AG04450 (cell line): ENCODE measurements around the gene LSP1. TPM values are rescaled to one million over a fixed set of nuclear protein-coding genes. Genes with fewer than 3 reads are reported as not detected.

Experiments used
- CTCF ChIA-PET: fragments of 300-600, 350-600 bp; formaldehyde crosslinking; extraction: SDS; loops from one replicate; lab custom pipeline; 2022; ENCODE audit warnings: antibody characterized with exemption, inconsistent platforms; lab: Charles Lee
- POLR2A ChIA-PET: fragments of 350-600 bp; formaldehyde crosslinking; extraction: SDS; loops from one replicate; lab custom pipeline; 2021; ENCODE audit warnings: antibody characterized with exemption, inconsistent platforms; lab: Yijun Ruan, JAX
- DNase-seq: peaks from one replicate; pipeline ENCODE4 v3.0.0-alpha.2; 2011; ENCODE audit warnings: low read depth, low spot score
- H3K27ac ChIP-seq: one replicate; pipeline ENCODE4 v1.5.1; 2012; ENCODE audit warnings: low read depth, low read length, control low read depth
- H3K27me3 ChIP-seq: one replicate; pipeline ENCODE4 v1.6.0; 2012; ENCODE audit warnings: low read length; ENCODE audit not compliant: control insufficient read depth, insufficient read depth
- H3K4me3 ChIP-seq: 2 replicates; pipeline ENCODE4 v1.5.1; 2011; ENCODE audit warnings: mild to moderate bottlenecking, low read depth, low read length, control low read depth
- H3K9me3 ChIP-seq: 2 replicates; pipeline ENCODE4 v1.5.1; 2012; ENCODE audit warnings: low read length; ENCODE audit not compliant: control insufficient read depth, insufficient read depth
- CTCF ChIP-seq: IDR thresholded peaks from 2 replicates; pipeline ENCODE4 v1.5.1; 2011; ENCODE audit warnings: low read depth, low read length, control low read depth, inconsistent platforms
- polyA plus RNA-seq: library from polyadenylated mRNA; depleted of rRNA; stranded (reverse); fragments of >200 nt; gene quantifications from 2 replicates; pipeline ENCODE4 v1.2.3, GENCODE V29; 2011

LSP1 gene
- polyA plus RNA-seq, 1 experiment = not detected

- Histone ChIP-seq H3K9me3 (no peaks in the 10 kb centered on the region; the same call in 1 of the 2 replicates), H3K27me3 (peaks cover 9% of the 10 kb centered on the region), H3K27ac (no peak overlapping the region), H3K4me3 (no peak overlapping the region)
- TF ChIP-seq CTCF = no peak
- ChIA-PET CTCF (no interaction called here), POLR2A (interaction anchor here (0.6 kb wide), 1 partner anchor 31 kb away, joined by 6 read pairs; no protein-coding TSS in a partner anchor)
- no peak for DNase-seq
Observed at GRCh38 chr11:1928470-1928890, 75.6 kb downstream of the LSP1 start.

DNA sequence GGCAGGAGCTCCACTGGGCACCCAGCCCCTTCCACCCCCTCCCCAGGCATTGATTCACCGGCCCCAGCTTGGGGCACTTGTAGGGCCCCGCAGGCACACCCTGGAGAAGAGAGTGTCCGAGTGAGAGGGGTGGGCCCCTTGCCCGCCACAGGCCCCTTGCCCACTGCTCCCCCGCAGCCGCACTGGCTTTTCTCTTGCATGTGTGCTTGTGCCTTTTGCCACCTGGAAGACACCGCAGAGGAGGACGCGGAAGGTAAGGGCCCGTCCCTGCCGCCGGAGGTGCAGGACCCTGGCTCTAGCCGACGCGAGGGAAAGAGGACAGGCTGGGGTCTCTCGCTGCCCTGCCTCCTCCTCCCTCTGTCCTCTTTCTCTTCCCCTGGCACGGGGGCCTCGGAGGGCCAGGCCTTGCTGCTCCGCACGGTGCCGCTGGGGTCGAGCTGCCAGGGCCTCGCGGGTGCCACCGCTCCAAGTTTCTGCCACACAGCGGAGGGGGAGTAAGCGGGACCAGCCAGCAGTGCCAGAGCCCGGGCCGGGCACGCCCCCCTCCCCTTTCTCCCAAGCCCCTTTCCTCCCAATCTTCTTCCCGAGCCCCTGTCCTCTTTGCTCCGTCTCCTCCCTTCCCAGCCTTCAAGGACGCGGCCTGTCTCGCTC lies 76.1 kb downstream of the LSP1 start:
- H3K9me3 ChIP-seq = no peaks in the 10 kb centered on the region; the same call in 1 of the 2 replicates
- ChIA-PET CTCF (no interaction called here), POLR2A (interaction anchor here (0.6 kb wide), 1 partner anchor 31 kb away, joined by 6 read pairs; no protein-coding TSS in a partner anchor)
- peaks cover 5% of the 10 kb centered on the region for H3K27me3 ChIP-seq
- H3K4me3 ChIP-seq = no peak overlapping the region
- no peak for DNase-seq
- no peak for TF ChIP-seq CTCF
- H3K27ac ChIP-seq = no peak overlapping the region

- POLR2A ChIA-PET = no interaction called here
- CTCF ChIA-PET = no interaction called here
- no peak for DNase-seq
Observed at GRCh38 chr11:1929621-1930461, 77.0 kb downstream of the LSP1 start.

GRCh38 chr11:1930462-1930830 lies 77.6 kb downstream of the LSP1 start:
- POLR2A ChIA-PET = no interaction called here
- no peak for DNase-seq
- H3K27ac ChIP-seq = no peak overlapping the region
- CTCF ChIA-PET = no interaction called here
- no peak for TF ChIP-seq CTCF
- peaks cover 8% of the 10 kb centered on the region for H3K27me3 ChIP-seq
- H3K9me3 ChIP-seq = no peaks in the 10 kb centered on the region
- H3K4me3 ChIP-seq = no peak overlapping the region

More at GRCh38 chr11:1929621-1930461, 77.0 kb downstream of the LSP1 start:
- H3K27me3 ChIP-seq = peaks cover 8% of the 10 kb centered on the region
- H3K27ac ChIP-seq = no peak overlapping the region
- no peak overlapping the region for H3K4me3 ChIP-seq
- TF ChIP-seq CTCF = no peak
- no peaks in the 10 kb centered on the region for H3K9me3 ChIP-seq
